Glomerular endothelial cell (primary cell): ENCODE data around the gene GIMAP8. TPM values are rescaled to one million over a fixed set of nuclear protein-coding genes. Genes with fewer than 3 reads are reported as not detected.
"Not testable (repeated sequence)": the region's sequence is repeated elsewhere in the genome, so short reads cannot be mapped to it uniquely, and the experiment has no call there.

ENCODE experiments used
- DNase-seq: peaks from one replicate; pipeline ENCODE4 v3.0.0-alpha.2; 2011; ENCODE audit warnings: low read depth, low spot score; ENCODE audit errors: extremely low read depth
- total RNA-seq: library from RNA; depleted of rRNA; stranded (reverse); fragments of >200 nt; gene quantifications from 2 replicates; pipeline ENCODE4 v1.2.3, GENCODE V29; 2015

Gene GIMAP8
- total RNA-seq, 1 donor from 2014 or later: 26.0 TPM

- no peak for DNase-seq
Observed at GRCh38 chr7:150507947-150508602, 57.6 kb downstream of the GIMAP8 start.

- DNase-seq: no peak
Observed at GRCh38 chr7:150511048-150511447, 60.6 kb downstream of the GIMAP8 start.

GRCh38 chr7:150513758-150514157, 63.3 kb downstream of the GIMAP8 start:
- no peak for DNase-seq

- DNase-seq: no peak
Observed at GRCh38 chr7:150514748-150515222, 64.4 kb downstream of the GIMAP8 start, which contains the start of gene GIMAP7. TSS of gene GIMAP7 (plus strand) at chr7:150514872. CDS start at chr7:150519975, 5,103 bp downstream.

- DNase-seq: no peak
Observed at GRCh38 chr7:150515248-150516147, 65.1 kb downstream of the GIMAP8 start.

- DNase-seq: no peak
Observed at GRCh38 chr7:150516956-150517745, 66.7 kb downstream of the GIMAP8 start.

GRCh38 chr7:150519310-150519709, 68.9 kb downstream of the GIMAP8 start:
- no peak for DNase-seq

- DNase-seq: no peak
Observed at GRCh38 chr7:150520145-150520544, 69.7 kb downstream of the GIMAP8 start.

- not testable (repeated sequence) for DNase-seq
Observed at GRCh38 chr7:150522931-150523330, 72.5 kb downstream of the GIMAP8 start.

- DNase-seq: no peak
Observed at GRCh38 chr7:150524018-150524417, 73.6 kb downstream of the GIMAP8 start.

Other genes starting within 250 kb of the GIMAP8 start
- gene LRRC61, start 127.3 kb upstream of the GIMAP8 start, total RNA-seq: 1.7 and 2.4 TPM in 2 replicates
- 0.53 and 2.1 TPM in 2 replicates for gene ACTR3C, start 127.1 kb upstream of the GIMAP8 start, total RNA-seq
- not detected in 2 replicates for gene RARRES2, start 109.0 kb upstream of the GIMAP8 start, total RNA-seq
- gene REPIN1, start 81.8 kb upstream of the GIMAP8 start, total RNA-seq: 96.1 and 182 TPM in 2 replicates
- 9.4 and 16.6 TPM in 2 replicates for gene ZNF775, start 71.3 kb upstream of the GIMAP8 start, total RNA-seq
- 13.5 and 34.5 TPM in 2 replicates for gene GIMAP7, start 64.2 kb downstream of the GIMAP8 start, total RNA-seq
- gene GIMAP4, start 116.8 kb downstream of the GIMAP8 start, total RNA-seq: 83.5 and 97.6 TPM in 2 replicates
- gene GIMAP6, start 181.8 kb downstream of the GIMAP8 start, total RNA-seq: 75.3 and 82.2 TPM in 2 replicates
- 31.6 and 33.6 TPM in 2 replicates for gene GIMAP2, start 235.1 kb downstream of the GIMAP8 start, total RNA-seq